Mesenteric fat pad (tissue), 1 donor: ENCODE data around the gene DCST2. TPM values are rescaled to one million over a fixed set of nuclear protein-coding genes. Genes with fewer than 3 reads are reported as not detected.
"Not testable (repeated sequence)": the region's sequence is repeated elsewhere in the genome, so short reads cannot be mapped to it uniquely, and the experiment has no call there.

Source experiments
- DNase-seq: peaks from one replicate; pipeline ENCODE4 v3.0.0-alpha.2; 2020; ENCODE audit warnings: low spot score
- total RNA-seq: library from RNA; stranded (reverse); fragmentation: NEBNext Ultra II Directional; extraction: Animal tissue kit (Norgen Biotek cat#: 25700); gene quantifications from one replicate; pipeline ENCODE4 v1.2.1, GENCODE V29; 2021
- donor health status: DM: yes; HTN: yes; CAD: no.

DCST2 gene
- total RNA-seq, 1 donor from 2014 or later, result 0.87 TPM

DNA sequence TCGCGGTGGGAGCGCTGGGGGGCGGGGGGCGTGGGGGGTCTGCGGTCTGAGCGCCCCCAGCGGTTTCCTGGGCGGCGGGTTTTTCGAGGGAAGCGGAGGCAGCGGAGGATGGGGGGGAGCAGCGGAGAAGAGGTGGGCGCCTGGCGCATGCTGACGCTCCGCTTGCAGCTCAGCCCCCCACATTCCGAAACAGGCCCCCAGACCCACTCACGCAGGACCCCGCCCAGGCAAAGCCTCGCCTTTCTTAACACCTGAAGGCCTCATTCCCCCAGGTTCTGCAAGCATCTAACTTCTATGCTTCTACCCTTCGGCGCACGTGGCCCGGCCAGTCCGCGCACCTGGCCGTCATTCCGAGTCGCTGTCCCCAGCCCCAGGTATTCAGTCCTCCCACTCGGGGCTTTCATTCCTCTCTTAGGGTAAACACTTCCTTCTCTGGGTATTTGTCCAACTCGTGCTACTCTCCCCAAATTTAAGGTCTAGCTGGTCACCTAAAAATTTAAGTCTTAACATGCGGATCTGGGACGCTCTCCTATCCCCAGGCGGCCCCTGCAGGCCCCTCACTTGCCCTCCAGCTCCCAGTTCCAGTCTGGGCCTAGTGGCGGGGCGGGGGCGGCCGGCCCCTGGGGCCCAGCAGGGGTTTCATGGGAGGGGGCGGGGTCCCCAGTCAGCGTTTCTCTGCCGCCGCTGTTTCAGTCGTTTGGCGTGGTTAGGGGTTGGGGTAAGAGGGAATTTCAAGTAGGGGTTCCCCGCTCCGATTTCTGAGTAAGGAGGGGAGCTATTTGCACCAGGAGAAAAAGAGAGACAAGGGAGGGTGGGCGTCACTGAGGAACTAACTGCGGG lies 33.8 kb downstream of the DCST2 start:
- DNase-seq, result no peak

GRCh38 chr1:154998818-154999570 lies 34.6 kb downstream of the DCST2 start:
- DNase-seq, result no peak

DNA sequence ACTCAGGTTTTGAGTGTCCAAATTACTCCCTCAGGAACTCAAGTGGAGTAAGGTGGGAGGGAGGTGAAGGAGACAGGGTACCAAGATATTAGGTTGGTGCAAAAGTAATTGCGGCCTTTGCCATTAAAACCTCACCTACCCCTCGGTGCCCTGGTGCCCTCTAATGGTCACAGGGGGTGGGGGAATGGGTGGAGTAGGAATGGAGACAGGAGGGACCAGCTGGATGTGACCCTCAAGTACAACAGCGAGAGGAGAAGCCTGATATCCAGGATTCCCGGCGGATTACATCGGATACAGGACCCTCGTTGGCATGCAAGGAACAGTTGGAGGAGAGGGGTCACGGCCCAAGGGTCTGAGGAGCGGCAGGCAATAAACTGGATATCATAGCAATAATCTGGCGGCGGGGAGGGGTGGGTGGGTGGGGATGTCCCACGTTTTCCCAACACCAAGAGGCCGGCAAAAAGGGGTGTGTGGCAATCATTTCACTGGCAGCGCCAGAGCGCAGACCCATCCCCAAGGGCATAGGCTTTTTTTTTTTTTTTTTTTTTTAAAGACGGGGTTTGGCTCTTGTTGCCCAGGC lies 35.3 kb downstream of the DCST2 start:
- no peak for DNase-seq

- DNase-seq, result no peak
Observed at GRCh38 chr1:154996966-154997701, 36.4 kb downstream of the DCST2 start.

DNA sequence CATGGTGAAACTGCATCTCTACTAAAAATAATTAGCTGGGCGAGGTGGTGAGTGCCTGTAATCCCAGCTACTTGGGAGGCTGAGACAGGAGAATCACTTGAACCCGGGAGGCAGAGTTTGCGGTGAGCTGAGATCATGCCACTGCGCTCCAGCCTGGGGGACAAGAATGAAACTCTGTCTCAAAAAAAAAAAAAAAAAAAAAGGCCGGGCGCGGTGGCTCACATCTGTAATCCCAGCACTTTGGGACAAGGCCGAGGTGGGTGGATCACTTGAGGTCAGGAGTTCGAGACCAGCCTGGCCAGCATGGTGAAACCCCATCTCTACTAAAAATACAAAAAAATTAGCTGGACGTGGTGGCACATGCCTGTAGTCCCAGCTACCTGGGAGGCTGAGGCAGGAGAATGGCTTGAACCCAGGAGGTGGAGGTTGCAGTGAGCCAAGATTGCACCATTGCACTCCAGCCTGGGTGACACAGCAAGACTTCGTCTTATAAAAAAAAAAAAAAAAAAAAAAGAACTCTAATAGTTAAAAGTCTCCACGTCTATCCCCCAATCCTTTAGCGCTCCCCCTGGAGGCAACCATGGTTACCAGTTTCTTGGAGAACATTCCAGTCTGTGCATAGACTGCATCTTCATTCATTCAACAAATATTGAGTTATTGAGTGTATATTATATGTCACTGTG lies 38.1 kb downstream of the DCST2 start:
- not testable (repeated sequence) for DNase-seq

DNA sequence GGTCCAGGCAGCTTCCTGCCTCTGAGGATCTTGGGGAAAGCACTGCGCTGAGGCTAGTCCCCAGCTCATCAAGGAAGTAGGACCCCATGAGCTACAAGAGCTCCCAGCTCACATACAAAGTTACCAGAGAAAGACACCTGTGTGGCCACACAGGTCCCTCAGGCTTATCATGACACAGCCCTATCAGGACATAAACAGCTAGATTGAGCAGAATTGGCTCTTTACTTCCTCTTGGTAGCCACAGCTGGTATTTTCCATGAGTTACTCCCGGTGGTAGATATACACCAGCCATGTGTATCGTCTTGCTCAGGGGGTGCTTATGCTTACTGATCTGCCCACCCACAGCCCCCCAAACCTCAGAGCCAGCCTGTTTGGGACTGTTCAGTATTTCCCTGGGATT lies 39.0 kb downstream of the DCST2 start:
- no peak for DNase-seq

DNA sequence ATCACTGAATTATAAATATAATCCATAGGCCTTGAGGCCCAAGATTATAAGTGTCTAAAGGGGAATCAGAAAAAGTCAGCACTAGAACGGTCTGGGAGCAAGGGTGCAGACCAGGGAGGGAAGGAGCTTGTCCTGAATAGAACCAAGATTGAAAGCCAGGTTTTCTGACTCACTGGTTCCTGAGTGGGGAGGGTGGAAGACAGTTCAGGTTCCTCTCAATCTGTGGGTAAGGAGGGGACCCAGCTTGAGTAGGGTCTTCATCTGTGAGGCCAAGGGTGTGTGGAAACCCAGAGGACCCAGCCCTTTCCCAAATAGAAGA lies 39.4 kb downstream of the DCST2 start:
- no peak for DNase-seq

- no peak for DNase-seq
Observed at GRCh38 chr1:154993572-154994268, 39.9 kb downstream of the DCST2 start, which contains the start of gene LENEP. Gene LENEP (plus strand): TSS chr1:154993586. CDS start chr1:154993608, 22 bp downstream.

- no peak for DNase-seq
Observed at GRCh38 chr1:154992721-154993571, 40.6 kb downstream of the DCST2 start.

DNA sequence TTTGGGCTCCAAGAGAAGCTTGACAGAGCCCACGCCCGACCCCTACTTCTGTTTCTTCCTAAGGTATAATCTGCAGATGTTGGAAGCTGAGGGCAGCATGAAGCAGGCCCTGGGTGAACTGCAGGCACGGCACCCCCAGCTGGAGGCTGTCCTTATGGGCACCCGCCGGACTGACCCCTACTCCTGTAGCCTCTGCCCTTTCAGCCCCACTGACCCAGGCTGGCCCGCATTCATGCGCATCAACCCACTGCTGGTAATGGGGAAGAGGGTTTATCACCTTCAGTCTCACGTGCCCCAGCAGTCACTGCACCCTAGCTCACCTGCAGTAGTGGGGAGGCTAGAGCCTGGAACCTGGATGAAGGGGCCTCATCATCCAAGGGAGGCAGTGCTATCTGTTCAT lies 43.3 kb downstream of the DCST2 start:
- DNase-seq, result no peak

- no peak for DNase-seq
Observed at GRCh38 chr1:154989195-154989860, 44.3 kb downstream of the DCST2 start.

DNA sequence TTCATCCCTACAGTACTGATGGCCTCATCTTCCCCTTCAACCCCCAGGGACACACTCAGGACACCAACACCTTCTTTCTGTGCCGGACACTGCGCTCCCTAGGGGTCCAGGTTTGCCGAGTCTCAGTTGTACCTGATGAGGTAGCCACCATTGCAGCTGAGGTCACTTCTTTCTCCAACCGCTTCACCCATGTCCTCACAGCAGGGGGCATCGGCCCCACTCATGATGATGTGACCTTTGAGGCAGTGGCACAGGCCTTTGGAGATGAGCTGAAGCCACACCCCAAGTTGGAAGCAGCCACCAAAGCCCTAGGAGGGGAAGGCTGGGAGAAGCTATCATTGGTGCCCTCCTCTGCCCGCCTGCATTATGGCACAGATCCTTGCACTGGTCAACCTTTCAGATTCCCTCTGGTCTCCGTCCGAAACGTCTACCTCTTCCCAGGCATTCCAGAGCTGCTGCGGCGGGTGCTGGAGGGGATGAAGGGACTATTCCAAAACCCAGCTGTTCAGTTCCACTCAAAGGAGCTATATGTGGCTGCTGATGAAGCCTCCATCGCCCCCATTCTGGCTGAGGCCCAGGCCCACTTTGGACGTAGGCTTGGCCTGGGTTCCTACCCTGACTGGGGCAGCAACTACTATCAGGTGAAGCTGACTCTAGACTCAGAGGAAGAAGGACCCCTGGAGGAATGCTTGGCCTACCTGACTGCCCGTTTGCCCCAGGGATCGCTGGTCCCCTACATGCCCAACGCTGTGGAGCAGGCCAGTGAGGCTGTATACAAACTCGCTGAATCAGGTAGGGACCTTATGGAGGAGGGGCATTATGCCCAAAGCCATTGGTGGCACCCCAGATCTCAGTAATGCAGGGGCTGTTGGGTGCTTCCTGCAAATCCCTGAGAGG lies 45.3 kb downstream of the DCST2 start:
- DNase-seq, result no peak

- no peak for DNase-seq
Observed at GRCh38 chr1:154987326-154987725, 46.3 kb downstream of the DCST2 start.

DNA sequence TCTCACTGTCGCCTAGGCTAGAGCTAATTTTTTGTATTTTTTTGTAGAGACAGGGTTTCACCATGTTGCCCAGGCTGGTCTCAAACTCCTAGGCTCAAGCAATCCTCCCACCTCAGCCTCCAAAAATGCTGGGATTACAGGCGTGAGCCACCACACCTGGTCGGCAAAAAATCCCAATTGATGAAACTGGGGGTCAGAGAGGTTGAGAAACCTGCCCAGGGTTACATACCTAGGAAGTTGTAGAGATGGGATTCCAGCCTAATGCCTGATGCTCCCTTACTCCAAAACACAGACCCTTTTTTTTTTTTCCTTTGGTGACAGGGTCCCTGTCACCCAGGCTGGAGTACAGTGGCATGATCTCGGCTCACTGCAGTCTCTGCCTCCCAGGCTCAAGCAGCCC lies 46.8 kb downstream of the DCST2 start:
- not testable (repeated sequence) for DNase-seq

GRCh38 chr1:154983776-154984466 lies 49.7 kb downstream of the DCST2 start:
- DNase-seq, result no peak

DNA sequence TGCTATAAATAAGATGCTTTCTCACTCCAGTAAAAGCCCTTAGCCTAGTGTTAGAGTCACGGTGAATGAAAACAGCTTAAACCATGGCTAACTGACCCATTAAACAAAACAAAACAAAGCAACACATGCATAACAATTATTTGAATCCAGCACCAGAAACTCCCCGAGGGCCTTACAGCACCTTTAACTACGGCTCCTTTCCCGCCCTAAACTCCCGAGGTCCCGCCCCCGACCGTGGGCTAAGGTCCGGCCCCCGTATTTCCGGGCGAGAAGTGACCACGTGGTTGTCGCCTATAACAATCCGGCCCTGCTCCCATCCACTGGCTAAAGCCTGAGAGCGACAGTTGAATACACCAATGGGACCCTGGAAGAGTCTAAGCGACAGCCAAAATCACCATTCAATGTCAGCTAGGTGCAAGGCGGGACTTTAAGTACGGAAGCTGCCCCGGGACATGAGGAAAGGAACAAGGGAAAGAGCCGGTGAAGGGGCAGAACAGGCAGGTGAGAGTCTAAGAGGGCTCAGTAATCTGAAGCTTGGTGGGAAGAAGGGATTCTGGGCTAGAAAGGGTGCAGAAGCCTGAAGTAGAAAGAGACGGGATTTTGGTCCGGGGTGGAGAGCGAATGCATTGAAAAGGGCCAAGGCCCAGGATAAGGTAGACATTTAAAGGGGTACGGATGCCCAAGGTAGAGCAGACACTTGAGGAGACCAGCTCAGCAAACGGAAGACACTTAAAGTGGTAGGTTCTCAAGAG lies 50.5 kb downstream of the DCST2 start, which contains the start of gene FLAD1:
Gene FLAD1 (plus strand): TSS at position 448 of the 752 bp plus-strand sequence. CDS start 351 bp downstream, outside the sequence.
- no peak for DNase-seq
